GM13977 (cell line): Measurements from ENCODE around the gene CCDC83.
"Not testable (repeated sequence)": the region's sequence is repeated elsewhere in the genome, so short reads cannot be mapped to it uniquely, and the experiment has no call there.

Source experiments
- DNase-seq: peaks from one replicate; pipeline ENCODE4 v3.0.0; 2012; ENCODE audit warnings: low spot score
- in situ Hi-C: fragments of 300-500 bp; cut with MboI; formaldehyde crosslinking; loops from one replicate; pipeline ENCODE4 v1.12.0; 2022; ENCODE audit warnings: low sequenced_read_pairs, low pct_unique_long_range_greater_than_20kb, mixed read lengths, inconsistent platforms; ENCODE audit not compliant: unreplicated experiment
- TF ChIP-seq, protein P1 (sequence below): IDR thresholded peaks from 2 replicates; pipeline ENCODE4 v1.5.1; 2012; ENCODE audit warnings: mild to moderate bottlenecking, control low read depth; ENCODE audit not compliant: insufficient read depth; ENCODE audit errors: extremely low read depth, missing control alignments

CCDC83 gene

GRCh38 chr11:85845124-85845631 lies 10.0 kb upstream of the CCDC83 start:
- in situ Hi-C loops, result no loop called here
- DNase-seq, result no peak
- TF ChIP-seq, protein P1, sequence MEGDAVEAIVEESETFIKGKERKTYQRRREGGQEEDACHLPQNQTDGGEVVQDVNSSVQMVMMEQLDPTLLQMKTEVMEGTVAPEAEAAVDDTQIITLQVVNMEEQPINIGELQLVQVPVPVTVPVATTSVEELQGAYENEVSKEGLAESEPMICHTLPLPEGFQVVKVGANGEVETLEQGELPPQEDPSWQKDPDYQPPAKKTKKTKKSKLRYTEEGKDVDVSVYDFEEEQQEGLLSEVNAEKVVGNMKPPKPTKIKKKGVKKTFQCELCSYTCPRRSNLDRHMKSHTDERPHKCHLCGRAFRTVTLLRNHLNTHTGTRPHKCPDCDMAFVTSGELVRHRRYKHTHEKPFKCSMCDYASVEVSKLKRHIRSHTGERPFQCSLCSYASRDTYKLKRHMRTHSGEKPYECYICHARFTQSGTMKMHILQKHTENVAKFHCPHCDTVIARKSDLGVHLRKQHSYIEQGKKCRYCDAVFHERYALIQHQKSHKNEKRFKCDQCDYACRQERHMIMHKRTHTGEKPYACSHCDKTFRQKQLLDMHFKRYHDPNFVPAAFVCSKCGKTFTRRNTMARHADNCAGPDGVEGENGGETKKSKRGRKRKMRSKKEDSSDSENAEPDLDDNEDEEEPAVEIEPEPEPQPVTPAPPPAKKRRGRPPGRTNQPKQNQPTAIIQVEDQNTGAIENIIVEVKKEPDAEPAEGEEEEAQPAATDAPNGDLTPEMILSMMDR, result no peak

GRCh38 chr11:85847436-85847835 lies 7.7 kb upstream of the CCDC83 start:
- in situ Hi-C loops, result no loop called here
- TF ChIP-seq, protein P1, result no peak
- DNase-seq, result no peak

DNA sequence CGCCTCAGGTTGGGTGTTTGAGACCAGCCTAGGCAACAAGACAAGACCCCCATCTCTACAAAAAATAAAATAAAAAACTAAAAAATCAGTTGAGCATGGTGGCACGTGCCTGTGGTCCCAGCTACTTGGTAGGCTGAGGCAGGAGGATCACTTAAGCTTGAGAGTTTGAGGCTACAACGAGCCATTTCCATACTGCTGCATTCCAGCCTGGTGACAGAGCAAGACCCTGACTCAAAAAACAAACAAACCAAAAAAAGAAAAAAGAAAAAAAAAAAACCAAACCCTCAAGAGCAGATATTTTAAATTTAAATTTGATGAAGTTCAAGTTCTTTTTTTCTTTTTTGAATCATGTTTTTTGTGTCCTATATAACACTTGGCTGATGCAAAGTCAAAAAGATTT lies 7.2 kb upstream of the CCDC83 start:
- no peak for DNase-seq
- in situ Hi-C loops, result no loop called here
- TF ChIP-seq, protein P1, result no peak

- TF ChIP-seq, protein P1, result no peak
- no peak for DNase-seq
- in situ Hi-C loops, result no loop called here
These were observed 6.6 kb upstream of the CCDC83 start for GRCh38 chr11:85848556-85848955.

- DNase-seq, result not testable (repeated sequence)
- in situ Hi-C loops, result loop anchor here (25.0 kb wide), 1 partner anchor 435 kb away; no protein-coding TSS in a partner anchor
These were observed 2.4 kb upstream of the CCDC83 start for GRCh38 chr11:85852754-85853153.

DNA sequence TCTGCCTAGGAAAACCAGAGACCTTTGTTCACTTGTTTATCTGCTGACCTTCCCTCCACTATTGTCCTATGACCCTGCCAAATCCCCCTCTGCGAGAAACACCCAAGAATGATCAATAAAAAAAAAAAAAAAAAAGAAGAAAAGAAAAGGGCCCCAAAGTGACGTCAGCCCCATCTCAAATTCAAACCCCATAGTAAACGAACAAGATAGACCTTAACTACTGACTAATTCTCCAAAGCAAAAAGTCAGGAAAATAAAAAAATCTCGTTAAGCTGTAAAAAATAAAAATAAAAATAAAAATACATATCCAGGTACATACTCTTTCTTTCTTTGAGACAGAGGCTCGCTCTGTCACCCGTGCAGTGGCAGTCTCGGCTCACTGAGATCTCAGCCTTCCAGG lies 1.6 kb upstream of the CCDC83 start:
- in situ Hi-C loops, result loop anchor here (25.0 kb wide), 1 partner anchor 434 kb away; no protein-coding TSS in a partner anchor
- DNase-seq, result not testable (repeated sequence)

- DNase-seq, result no peak
- in situ Hi-C loops, result loop anchor here (25.0 kb wide), 1 partner anchor 433 kb away; no protein-coding TSS in a partner anchor
- TF ChIP-seq, protein P1, result no peak
These were observed 999 bp upstream of the CCDC83 start for GRCh38 chr11:85854212-85854556.
